Neuronal stem cell (in vitro differentiated cells): ENCODE measurements around the gene TRANK1.

Experiments used
- DNase-seq: peaks from one replicate; pipeline ENCODE4 v3.0.0-alpha.2; 2013; ENCODE audit warnings: low spot score
- H2AFZ ChIP-seq: one replicate; pipeline ENCODE4 v1.6.1; 2013; ENCODE audit warnings: mild to moderate bottlenecking, low read length, inconsistent platforms
- H2AK5ac ChIP-seq: 2 replicates; pipeline ENCODE4 v1.6.1; 2013; ENCODE audit warnings: low read depth, mild to moderate bottlenecking, inconsistent platforms, low read length, moderate library complexity, mixed read lengths
- H2BK120ac ChIP-seq: 2 replicates; pipeline ENCODE4 v1.6.1; 2013; ENCODE audit warnings: low read depth, mild to moderate bottlenecking, inconsistent platforms, low read length, moderate library complexity, mixed read lengths
- H2BK12ac ChIP-seq: one replicate; pipeline ENCODE4 v1.6.1; 2013; ENCODE audit warnings: low read length, inconsistent platforms
- H2BK15ac ChIP-seq: 2 replicates; pipeline ENCODE4 v1.6.1; 2013; ENCODE audit warnings: mild to moderate bottlenecking, low read length, inconsistent platforms, mixed read lengths
- H2BK5ac ChIP-seq: one replicate; pipeline ENCODE4 v1.6.1; 2013; ENCODE audit warnings: inconsistent platforms, mild to moderate bottlenecking, low read length, moderate library complexity
- H3K14ac ChIP-seq: one replicate; pipeline ENCODE4 v1.6.1; 2013; ENCODE audit warnings: low read length, inconsistent platforms
- H3K18ac ChIP-seq: 2 replicates; pipeline ENCODE4 v1.6.1; 2013; ENCODE audit warnings: low read length, inconsistent platforms
- H3K23ac ChIP-seq: 2 replicates; pipeline ENCODE4 v1.6.1; 2013; ENCODE audit warnings: low read depth, mild to moderate bottlenecking, mixed read lengths, low read length, inconsistent platforms; ENCODE audit not compliant: poor library complexity
- H3K27ac ChIP-seq: replicated peaks from 3 replicates; pipeline ENCODE4 v1.5.1; 2013; ENCODE audit warnings: low read length, inconsistent platforms
- H3K27me3 ChIP-seq, 3 experiments: 2 replicates each; pipeline ENCODE4 v1.6.1; 2013; ENCODE audit warnings: low read length in 3 of 3, mild to moderate bottlenecking in 2 of 3, inconsistent platforms in 1 of 3, low read depth in 1 of 3, mixed read lengths in 1 of 3, moderate library complexity in 1 of 3; ENCODE audit not compliant: control insufficient read depth in 3 of 3, insufficient read depth in 3 of 3
- H3K36me3 ChIP-seq, 2 donors: replicated peaks in 1 of 2; 2 replicates each; pipeline ENCODE4 v1.6.1; 2013; ENCODE audit warnings: low read length in 2 of 2; ENCODE audit not compliant: control insufficient read depth in 2 of 2, insufficient read depth in 2 of 2
- H3K4ac ChIP-seq: 2 replicates; pipeline ENCODE4 v1.6.1; 2013; ENCODE audit warnings: inconsistent platforms, mild to moderate bottlenecking, low read length, moderate library complexity
- H3K4me1 ChIP-seq, 2 donors: 1 replicate in 1 of 2; 2 replicates in 1 of 2; pipeline ENCODE4 v1.6.1; 2013; ENCODE audit warnings: low read length in 2 of 2, low read depth in 1 of 2; ENCODE audit not compliant: control insufficient read depth in 2 of 2, insufficient read depth in 1 of 2
- H3K4me2 ChIP-seq: one replicate; pipeline ENCODE4 v1.6.1; 2013; ENCODE audit warnings: mild to moderate bottlenecking, low read length, inconsistent platforms; ENCODE audit not compliant: insufficient read depth, poor library complexity, severe bottlenecking
- H3K4me3 ChIP-seq, 2 donors: 2 replicates each; pipeline ENCODE4 v1.5.1; 2013; ENCODE audit warnings: low read length in 2 of 2, mild to moderate bottlenecking in 2 of 2, inconsistent platforms in 1 of 2, moderate library complexity in 1 of 2
- H3K79me1 ChIP-seq: one replicate; pipeline ENCODE4 v1.6.1; 2013; ENCODE audit warnings: low read depth, mild to moderate bottlenecking, inconsistent platforms, low read length, moderate library complexity
- H3K9ac ChIP-seq: one replicate; pipeline ENCODE4 v1.6.1; 2013; ENCODE audit warnings: mild to moderate bottlenecking, low read depth, low read length, inconsistent platforms; ENCODE audit not compliant: poor library complexity
- H3K9me3 ChIP-seq, 2 donors: replicated peaks in 1 of 2; 2 replicates each; pipeline versions ENCODE3 to v1.6.1; 2013; ENCODE audit warnings: low read length in 2 of 2, mild to moderate bottlenecking in 2 of 2, inconsistent platforms in 1 of 2, low read depth in 1 of 2, mixed read lengths in 1 of 2, moderate library complexity in 1 of 2; ENCODE audit not compliant: control insufficient read depth in 2 of 2, insufficient read depth in 1 of 2
- H4K8ac ChIP-seq: one replicate; pipeline ENCODE4 v1.6.1; 2013; ENCODE audit warnings: low read depth, mild to moderate bottlenecking, inconsistent platforms, low read length, moderate library complexity
- H4K91ac ChIP-seq: one replicate; pipeline ENCODE4 v1.6.1; 2013; ENCODE audit warnings: low read length, low read depth, mild to moderate bottlenecking, inconsistent platforms; ENCODE audit not compliant: poor library complexity
- WGBS, 2 donors: extraction: QIAGEN DNeasy Blood & Tissue Kit; methylation state at CpG; one replicate each; pipeline ENCODE4 v1.1.7; 2013; ENCODE audit warnings: missing lambda C conversion rate in 2 of 2, mixed read lengths in 1 of 2; ENCODE audit not compliant: insufficient read length in 2 of 2, insufficient replicate concordance in 1 of 2; ENCODE audit errors: extremely low coverage in 2 of 2; 5-methylcytosine and 5-hydroxymethylcytosine counted together

The TRANK1 gene

GRCh38 chr3:36867810-36868209 is 77.0 kb downstream of the TRANK1 start:
- H2BK5ac ChIP-seq = no peak overlapping the region
- H2BK12ac ChIP-seq = no peak overlapping the region
- no peak overlapping the region for H3K27ac ChIP-seq
- H3K23ac ChIP-seq = no peak overlapping the region
- H3K4me3 ChIP-seq = no peak overlapping the region
- no peak overlapping the region for H4K91ac ChIP-seq
- H3K9ac ChIP-seq = no peak overlapping the region
- peaks cover 0 to 9% (median 0%) of the 10 kb centered on the region in 3 experiments for H3K27me3 ChIP-seq
- H3K79me1 ChIP-seq = no peaks in the 10 kb centered on the region
- peaks cover 0 to 1% of the 10 kb centered on the region in 2 donors for H3K36me3 ChIP-seq
- H4K8ac ChIP-seq = no peak overlapping the region
- no peaks in the 10 kb centered on the region for H3K9me3 ChIP-seq
- no peak overlapping the region for H2AK5ac ChIP-seq
- H3K18ac ChIP-seq = no peak overlapping the region
- no peak overlapping the region for H2BK120ac ChIP-seq
- peaks cover 0 to 5% of the 10 kb centered on the region in 2 donors for H3K4me1 ChIP-seq
- H2AFZ ChIP-seq = no peak overlapping the region
- no peak overlapping the region for H3K4ac ChIP-seq
- no peak for DNase-seq
- H3K14ac ChIP-seq = no peak overlapping the region
- no peak overlapping the region for H2BK15ac ChIP-seq
- H3K4me2 ChIP-seq = no peak overlapping the region
- no CpG with 5 or more reads among the region's 7 CpGs for WGBS, 2 donors

GRCh38 chr3:36866368-36866767 is 78.5 kb downstream of the TRANK1 start:
- Histone ChIP-seq H2BK120ac (no peak overlapping the region), H2BK5ac (no peak overlapping the region), H3K4me3 (no peak overlapping the region), H2AFZ (no peak overlapping the region), H3K36me3 (peaks cover 0 to 1% of the 10 kb centered on the region in 2 donors), H4K8ac (no peak overlapping the region), H4K91ac (no peak overlapping the region), H3K9ac (no peak overlapping the region), H2BK15ac (no peak overlapping the region), H3K4ac (no peak overlapping the region), H2AK5ac (no peak overlapping the region), H3K23ac (no peak overlapping the region), H3K27me3 (peaks cover 0 to 7% (median 0%) of the 10 kb centered on the region in 3 experiments), H3K9me3 (no peaks in the 10 kb centered on the region), H3K27ac (no peak overlapping the region), H3K4me2 (no peak overlapping the region), H3K4me1 (peaks cover 0 to 5% of the 10 kb centered on the region in 2 donors), H3K18ac (no peak overlapping the region), H2BK12ac (no peak overlapping the region), H3K79me1 (no peaks in the 10 kb centered on the region), H3K14ac (no peak overlapping the region)
- DNase-seq = no peak
- WGBS, 2 donors = no CpG with 5 or more reads among the region's 2 CpGs

GRCh38 chr3:36864180-36865053 is 80.4 kb downstream of the TRANK1 start:
- Histone ChIP-seq H2BK120ac (no peak overlapping the region), H3K79me1 (no peaks in the 10 kb centered on the region), H2AK5ac (no peak overlapping the region), H3K36me3 (peaks cover 0 to 6% of the 10 kb centered on the region in 2 donors), H3K27me3 (peaks cover 0 to 7% (median 0%) of the 10 kb centered on the region in 3 experiments), H3K9me3 (no peaks in the 10 kb centered on the region), H3K4me2 (no peak overlapping the region), H4K91ac (no peak overlapping the region), H3K4me3 (no peak overlapping the region), H3K4ac (no peak overlapping the region), H3K14ac (no peak overlapping the region), H2BK12ac (no peak overlapping the region), H4K8ac (no peak overlapping the region), H2BK5ac (no peak overlapping the region), H3K4me1 (peaks cover 0 to 5% of the 10 kb centered on the region in 2 donors), H3K23ac (no peak overlapping the region), H3K27ac (no peak overlapping the region), H3K9ac (no peak overlapping the region), H2AFZ (no peak overlapping the region), H2BK15ac (no peak overlapping the region), H3K18ac (no peak overlapping the region)
- no peak for DNase-seq
- WGBS, 2 donors = no CpG with 5 or more reads among the region's 5 CpGs

- no peak overlapping the region for H2BK5ac ChIP-seq
- peaks cover 0 to 10% of the 10 kb centered on the region in 2 donors for H3K36me3 ChIP-seq
- no peak overlapping the region for H2AFZ ChIP-seq
- H2BK120ac ChIP-seq = no peak overlapping the region
- no peaks in the 10 kb centered on the region for H3K79me1 ChIP-seq
- H3K27ac ChIP-seq = no peak overlapping the region
- H3K4me2 ChIP-seq = no peak overlapping the region
- H3K9ac ChIP-seq = no peak overlapping the region
- no peak overlapping the region for H3K4me3 ChIP-seq
- H2BK12ac ChIP-seq = no peak overlapping the region
- H4K8ac ChIP-seq = no peak overlapping the region
- peaks cover 0 to 3% of the 10 kb centered on the region in 2 donors for H3K4me1 ChIP-seq
- H3K23ac ChIP-seq = no peak overlapping the region
- H3K27me3 ChIP-seq = peaks cover 0 to 3% (median 0%) of the 10 kb centered on the region in 3 experiments
- no peak overlapping the region for H4K91ac ChIP-seq
- no peak overlapping the region for H2AK5ac ChIP-seq
- H3K14ac ChIP-seq = no peak overlapping the region
- H3K18ac ChIP-seq = no peak overlapping the region
- no peak for DNase-seq
- H3K4ac ChIP-seq = no peak overlapping the region
- no peaks in the 10 kb centered on the region for H3K9me3 ChIP-seq
- no peak overlapping the region for H2BK15ac ChIP-seq
- no CpG with 5 or more reads among the region's 5 CpGs for WGBS, 2 donors
These were observed 82.6 kb downstream of the TRANK1 start for GRCh38 chr3:36862076-36862755.
